HG03342 (cell line): ENCODE data around the gene TCP11.

ENCODE experiments used
- ATAC-seq: cut with Tn5 transposase; IDR thresholded peaks from one replicate; pipeline ENCODE4 v1.9.1; 2021; ENCODE audit warnings: mild to moderate bottlenecking, moderate library complexity; ENCODE audit not compliant: unreplicated experiment

TCP11 gene

DNA sequence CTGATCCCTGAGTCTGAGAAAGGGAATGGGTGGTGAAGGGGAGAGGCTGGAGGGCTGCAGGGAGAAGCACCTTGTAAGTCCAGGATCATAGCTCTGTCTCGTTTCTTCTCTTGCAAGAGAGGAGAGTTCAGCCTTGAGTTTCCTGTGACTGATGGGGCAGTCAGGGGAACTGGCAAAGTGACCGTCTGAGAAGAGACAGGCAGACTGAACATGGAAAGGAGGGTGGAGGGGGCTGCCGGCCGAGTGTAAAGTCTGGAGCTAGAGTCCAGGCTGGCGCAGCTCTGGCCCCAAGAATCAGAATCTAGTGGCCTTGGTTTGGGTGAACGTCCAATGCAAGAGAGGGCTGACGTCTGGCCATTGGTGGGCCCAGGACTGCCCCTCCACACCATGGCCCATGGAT is 72.5 kb downstream of the TCP11 start:
- ATAC-seq: no peak

DNA sequence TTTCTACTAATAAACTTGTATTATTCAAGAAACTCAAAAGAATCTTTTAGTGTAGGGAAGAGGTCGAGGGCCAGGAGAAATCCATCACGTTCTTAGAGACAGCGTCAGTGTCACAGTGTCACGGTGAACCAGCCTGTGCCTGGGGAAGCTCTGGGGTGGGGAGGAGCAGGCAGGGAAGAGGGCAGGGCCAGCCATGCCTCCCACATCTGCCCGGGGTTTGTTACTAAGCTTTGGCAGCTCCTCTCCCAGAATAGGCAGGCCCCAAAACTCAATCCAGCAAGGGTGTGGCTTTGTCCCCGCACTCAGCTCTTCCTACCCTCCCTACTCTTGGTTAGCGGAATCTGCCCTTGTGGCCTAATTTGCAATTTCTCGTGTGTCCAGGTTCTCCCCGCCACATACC is 72.9 kb downstream of the TCP11 start:
- no peak for ATAC-seq
